Measurements from ENCODE around the gene CTXND2.
A peak's percentile ranks its signal among the peaks of the same experiment; 100 is the strongest.

The CTXND2 gene

DNA sequence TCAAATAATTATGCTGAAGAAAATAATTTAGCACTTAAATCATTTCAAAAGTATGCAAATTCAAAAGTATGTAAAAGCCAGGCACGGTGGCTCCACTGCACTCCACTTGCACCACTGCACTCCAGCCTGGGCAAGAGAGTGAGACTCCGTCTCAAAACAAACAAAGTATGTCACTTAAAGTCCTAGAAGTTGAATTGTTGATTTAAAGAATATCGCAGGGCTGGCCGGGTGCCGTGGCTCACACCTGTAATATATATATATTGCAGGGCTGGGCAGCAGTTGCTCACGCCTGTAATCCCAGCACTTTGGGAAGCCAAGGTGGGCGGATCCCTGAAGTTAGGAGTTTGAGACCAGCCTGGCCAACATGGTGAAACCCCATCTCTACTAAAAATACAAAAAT is 30.5 kb downstream of the CTXND2 start:
- no peak overlapping the region for H4K91ac ChIP-seq (ENCODE audit: low read length)
- H3K36me3 ChIP-seq (ENCODE audit: control insufficient read depth in 1 of 2, insufficient read depth in 2 of 2, low read depth in 1 of 2, low read length in 2 of 2), result no peaks in the 10 kb centered on the region
- no peak overlapping the region for H2BK120ac ChIP-seq (ENCODE audit: low read depth, low read length)
- H2BK5ac ChIP-seq (ENCODE audit: low read depth, low read length, poor library complexity, severe bottlenecking), result no peak overlapping the region
- no peak overlapping the region for H3K23ac ChIP-seq (ENCODE audit: low read length in 2 of 2)
- H4K8ac ChIP-seq (ENCODE audit: low read length), result no peak overlapping the region
- H3K4me3 ChIP-seq (ENCODE audit: insufficient read depth in 1 of 2, low read depth in 1 of 2, low read length in 2 of 2), result no peak overlapping the region
- no peak overlapping the region for H2BK12ac ChIP-seq (ENCODE audit: low read length in 2 of 2)
- H3K4me1 ChIP-seq (ENCODE audit: control insufficient read depth, insufficient read depth, low read depth, low read length), result no peaks in the 10 kb centered on the region
- no peak overlapping the region for H3K4ac ChIP-seq (ENCODE audit: low read depth in 1 of 2, low read length in 2 of 2)
- no peak overlapping the region for H3K4me2 ChIP-seq (ENCODE audit: low read length, poor library complexity, severe bottlenecking)
- H2BK15ac ChIP-seq (ENCODE audit: low read depth, poor library complexity, severe bottlenecking), result no peak overlapping the region
- H3K27me3 ChIP-seq (ENCODE audit: control insufficient read depth in 1 of 2, insufficient read depth in 1 of 2, low read length in 2 of 2), result no peaks in the 10 kb centered on the region
- no peak overlapping the region for H3K9ac ChIP-seq (ENCODE audit: low read length)
- H3K14ac ChIP-seq (ENCODE audit: low read length in 2 of 2), result no peak overlapping the region
- DNase-seq, result no peak
- no peaks in the 10 kb centered on the region for H3K9me3 ChIP-seq (ENCODE audit: control insufficient read depth, low read length)
- H3K79me1 ChIP-seq (replicated peaks; ENCODE audit: low read length, poor library complexity, severe bottlenecking), result no peaks in the 10 kb centered on the region
- H3K18ac ChIP-seq (ENCODE audit: low read depth in 1 of 2, low read length in 2 of 2), result no peak overlapping the region
- no peak overlapping the region for H3K27ac ChIP-seq (ENCODE audit: low read length, poor library complexity, severe bottlenecking)
- 93% methylated on average over 6 of the region's 7 CpGs for WGBS
- no peak overlapping the region for H2AK5ac ChIP-seq (ENCODE audit: low read length, severe bottlenecking)
- H2AFZ ChIP-seq (ENCODE audit: low read depth, low read length), result no peak overlapping the region

DNA sequence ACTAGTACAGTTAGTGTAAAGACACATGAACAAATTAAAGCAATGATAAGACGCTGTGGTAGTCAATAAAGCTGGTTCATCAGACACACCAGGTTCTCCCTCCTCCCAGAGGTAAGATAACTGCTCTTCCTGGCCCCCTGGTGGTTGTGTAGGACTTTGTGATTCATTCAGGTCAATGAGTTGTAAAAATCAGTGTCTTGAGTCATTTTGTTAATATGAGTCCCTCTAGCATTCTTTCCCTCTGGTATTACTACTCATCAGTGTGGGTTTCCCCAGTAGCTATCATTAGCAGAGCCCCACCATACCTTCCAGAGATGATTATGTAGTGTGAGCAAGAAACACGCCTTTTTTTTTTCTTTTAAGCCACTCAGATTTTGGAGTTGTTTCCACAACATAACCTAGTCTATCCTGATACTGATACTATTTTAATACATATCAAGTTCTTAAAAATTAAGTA is 35.6 kb downstream of the CTXND2 start:
- DNase-seq, result peak; percentile 88
- Histone ChIP-seq H3K79me1 (replicated peaks; ENCODE audit: low read length, poor library complexity, severe bottlenecking) (peaks cover 3% of the 10 kb centered on the region), H3K14ac (ENCODE audit: low read length in 2 of 2) (no peak overlapping the region), H2BK120ac (ENCODE audit: low read depth, low read length) (no peak overlapping the region), H4K8ac (ENCODE audit: low read length) (no peak overlapping the region), H3K4me1 (ENCODE audit: control insufficient read depth, insufficient read depth, low read depth, low read length) (peaks cover 5% of the 10 kb centered on the region), H2BK15ac (ENCODE audit: low read depth, poor library complexity, severe bottlenecking) (no peak overlapping the region), H2BK5ac (ENCODE audit: low read depth, low read length, poor library complexity, severe bottlenecking) (no peak overlapping the region), H3K9ac (ENCODE audit: low read length) (peak overlapping the region; percentile 44), H2AK5ac (ENCODE audit: low read length, severe bottlenecking) (no peak overlapping the region), H3K23ac (ENCODE audit: low read length in 2 of 2) (no peak overlapping the region), H3K18ac (ENCODE audit: low read depth in 1 of 2, low read length in 2 of 2) (no peak overlapping the region), H3K4me2 (ENCODE audit: low read length, poor library complexity, severe bottlenecking) (no peak overlapping the region), H3K27ac (ENCODE audit: low read length, poor library complexity, severe bottlenecking) (no peak overlapping the region), H3K27me3 (ENCODE audit: control insufficient read depth in 1 of 2, insufficient read depth in 1 of 2, low read length in 2 of 2) (no peaks in the 10 kb centered on the region), H3K4me3 (ENCODE audit: insufficient read depth in 1 of 2, low read depth in 1 of 2, low read length in 2 of 2) (no peak overlapping the region), H2BK12ac (ENCODE audit: low read length in 2 of 2) (no peak overlapping the region), H3K9me3 (ENCODE audit: control insufficient read depth, low read length) (no peaks in the 10 kb centered on the region), H3K36me3 (ENCODE audit: control insufficient read depth in 1 of 2, insufficient read depth in 2 of 2, low read depth in 1 of 2, low read length in 2 of 2) (peaks cover under 1 to 2% of the 10 kb centered on the region in 2 experiments), H3K4ac (ENCODE audit: low read depth in 1 of 2, low read length in 2 of 2) (no peak overlapping the region), H2AFZ (ENCODE audit: low read depth, low read length) (no peak overlapping the region), H4K91ac (ENCODE audit: low read length) (no peak overlapping the region)
- 17% methylated on average over 1 of the region's 2 CpGs for WGBS

DNA sequence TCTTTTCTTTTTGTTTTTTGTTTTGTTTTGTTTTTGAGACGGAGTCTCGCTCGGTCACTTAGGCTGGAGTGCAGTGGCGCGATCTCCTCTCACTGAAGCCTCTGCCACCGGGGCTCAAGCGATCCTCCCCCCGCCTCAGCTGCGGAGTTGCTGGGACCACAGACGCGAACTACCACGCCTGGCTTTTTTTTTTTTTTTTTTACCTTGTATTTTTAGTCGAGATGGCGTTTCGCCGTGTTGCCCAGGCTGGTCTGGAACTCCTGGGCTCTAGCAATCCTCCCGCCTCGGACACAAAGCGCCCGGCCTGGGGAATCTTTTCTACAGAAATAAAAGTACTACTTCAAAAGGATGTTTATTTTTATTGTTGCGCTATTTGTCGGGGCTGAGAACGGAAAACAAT is 38.1 kb downstream of the CTXND2 start:
- Histone ChIP-seq H2BK12ac (ENCODE audit: low read length in 2 of 2) (no peak overlapping the region), H3K36me3 (ENCODE audit: control insufficient read depth in 1 of 2, insufficient read depth in 2 of 2, low read depth in 1 of 2, low read length in 2 of 2) (peaks cover 9 to 25% of the 10 kb centered on the region in 2 experiments), H3K18ac (ENCODE audit: low read depth in 1 of 2, low read length in 2 of 2) (no peak overlapping the region), H2BK5ac (ENCODE audit: low read depth, low read length, poor library complexity, severe bottlenecking) (no peak overlapping the region), H3K9ac (ENCODE audit: low read length) (no peak overlapping the region), H3K4me2 (ENCODE audit: low read length, poor library complexity, severe bottlenecking) (no peak overlapping the region), H3K27ac (ENCODE audit: low read length, poor library complexity, severe bottlenecking) (no peak overlapping the region), H4K91ac (ENCODE audit: low read length) (no peak overlapping the region), H2BK15ac (ENCODE audit: low read depth, poor library complexity, severe bottlenecking) (no peak overlapping the region), H4K8ac (ENCODE audit: low read length) (no peak overlapping the region), H3K4ac (ENCODE audit: low read depth in 1 of 2, low read length in 2 of 2) (no peak overlapping the region), H2BK120ac (ENCODE audit: low read depth, low read length) (no peak overlapping the region), H3K79me1 (replicated peaks; ENCODE audit: low read length, poor library complexity, severe bottlenecking) (peaks cover 11% of the 10 kb centered on the region), H3K9me3 (ENCODE audit: control insufficient read depth, low read length) (no peaks in the 10 kb centered on the region), H3K23ac (ENCODE audit: low read length in 2 of 2) (no peak overlapping the region), H2AFZ (ENCODE audit: low read depth, low read length) (no peak overlapping the region), H3K4me3 (ENCODE audit: insufficient read depth in 1 of 2, low read depth in 1 of 2, low read length in 2 of 2) (peak overlapping the region in 1 of 2 experiments; percentile 87), H2AK5ac (ENCODE audit: low read length, severe bottlenecking) (no peak overlapping the region), H3K27me3 (ENCODE audit: control insufficient read depth in 1 of 2, insufficient read depth in 1 of 2, low read length in 2 of 2) (no peaks in the 10 kb centered on the region), H3K14ac (ENCODE audit: low read length in 2 of 2) (no peak overlapping the region), H3K4me1 (ENCODE audit: control insufficient read depth, insufficient read depth, low read depth, low read length) (peaks cover 7% of the 10 kb centered on the region)
- no peak for DNase-seq
- WGBS, result 95% methylated on average over 12 of the region's 23 CpGs

DNA sequence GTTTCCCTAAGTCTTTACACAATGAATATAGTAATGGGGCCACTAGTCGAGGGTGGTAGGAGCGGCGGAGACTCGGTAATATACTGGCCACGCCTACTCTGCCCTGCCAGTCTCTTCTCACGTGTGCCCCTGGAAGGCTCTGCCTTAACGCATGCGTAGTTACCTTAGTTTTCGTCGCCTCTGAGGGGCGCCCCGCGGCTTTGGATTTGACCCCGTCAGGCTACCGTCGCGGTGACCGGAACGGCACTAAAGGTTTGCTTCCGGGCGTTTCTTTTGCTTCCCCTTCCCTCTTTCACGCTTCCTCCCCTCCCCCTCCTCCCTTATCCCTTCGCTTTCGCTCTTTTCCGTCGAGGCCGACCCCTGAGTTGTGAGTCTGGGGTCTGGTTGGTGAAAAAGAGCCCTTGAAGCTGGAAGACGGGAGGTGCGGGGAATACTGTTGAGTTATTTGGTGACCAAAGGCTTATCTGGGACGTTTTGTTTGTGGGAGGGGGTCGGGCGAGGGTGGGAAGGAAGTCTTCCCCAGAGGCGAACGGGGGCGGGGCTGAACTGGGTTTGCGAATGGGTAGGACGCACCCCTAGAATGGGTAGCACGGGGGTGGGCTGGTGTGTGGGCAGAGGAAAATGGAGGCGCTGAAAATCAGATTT is 39.3 kb downstream of the CTXND2 start, which contains the start of gene SETDB1:
TSS of gene SETDB1 (plus strand) at position 267 of the 645 bp plus-strand sequence. CDS start 1,352 bp downstream, outside the sequence.
- DNase-seq, result peak; percentile 96
- Histone ChIP-seq H3K18ac (ENCODE audit: low read depth in 1 of 2, low read length in 2 of 2) (peak within 1 kb of the TSS; percentile 68 to 95), H3K27me3 (ENCODE audit: control insufficient read depth in 1 of 2, insufficient read depth in 1 of 2, low read length in 2 of 2) (no peaks in the 10 kb centered on the region), H3K4me3 (ENCODE audit: insufficient read depth in 1 of 2, low read depth in 1 of 2, low read length in 2 of 2) (peak within 1 kb of the TSS; percentile 72 to 87), H3K27ac (ENCODE audit: low read length, poor library complexity, severe bottlenecking) (peak within 1 kb of the TSS; percentile 92), H2BK12ac (ENCODE audit: low read length in 2 of 2) (peak within 1 kb of the TSS in 1 of 2 experiments; percentile 15), H3K9me3 (ENCODE audit: control insufficient read depth, low read length) (peaks cover 4% of the 10 kb centered on the region), H3K4ac (ENCODE audit: low read depth in 1 of 2, low read length in 2 of 2) (peak within 1 kb of the TSS in 1 of 2 experiments; percentile 99), H3K4me2 (ENCODE audit: low read length, poor library complexity, severe bottlenecking) (peak within 1 kb of the TSS; percentile 59), H2AFZ (ENCODE audit: low read depth, low read length) (peak within 1 kb of the TSS; percentile 85), H2BK120ac (ENCODE audit: low read depth, low read length) (no peak within 1 kb of the TSS), H4K8ac (ENCODE audit: low read length) (peak within 1 kb of the TSS; percentile 54), H2BK15ac (ENCODE audit: low read depth, poor library complexity, severe bottlenecking) (peak within 1 kb of the TSS; percentile 44), H3K23ac (ENCODE audit: low read length in 2 of 2) (no peak within 1 kb of the TSS), H3K36me3 (ENCODE audit: control insufficient read depth in 1 of 2, insufficient read depth in 2 of 2, low read depth in 1 of 2, low read length in 2 of 2) (peaks cover 18 to 37% of the 10 kb centered on the region in 2 experiments), H2BK5ac (ENCODE audit: low read depth, low read length, poor library complexity, severe bottlenecking) (peak within 1 kb of the TSS; percentile 77), H3K9ac (ENCODE audit: low read length) (peak within 1 kb of the TSS; percentile 97), H3K4me1 (ENCODE audit: control insufficient read depth, insufficient read depth, low read depth, low read length) (peaks cover 7% of the 10 kb centered on the region), H4K91ac (ENCODE audit: low read length) (no peak within 1 kb of the TSS), H2AK5ac (ENCODE audit: low read length, severe bottlenecking) (no peak within 1 kb of the TSS), H3K14ac (ENCODE audit: low read length in 2 of 2) (peak within 1 kb of the TSS in 1 of 2 experiments; percentile 28), H3K79me1 (replicated peaks; ENCODE audit: low read length, poor library complexity, severe bottlenecking) (peaks cover 11% of the 10 kb centered on the region)
- 1% methylated on average over 35 of the region's 39 CpGs for WGBS

Measured in mesenchymal stem cell (in vitro differentiated cells and primary cell).